ENCODE measurements around the gene ELANE.

DNA sequence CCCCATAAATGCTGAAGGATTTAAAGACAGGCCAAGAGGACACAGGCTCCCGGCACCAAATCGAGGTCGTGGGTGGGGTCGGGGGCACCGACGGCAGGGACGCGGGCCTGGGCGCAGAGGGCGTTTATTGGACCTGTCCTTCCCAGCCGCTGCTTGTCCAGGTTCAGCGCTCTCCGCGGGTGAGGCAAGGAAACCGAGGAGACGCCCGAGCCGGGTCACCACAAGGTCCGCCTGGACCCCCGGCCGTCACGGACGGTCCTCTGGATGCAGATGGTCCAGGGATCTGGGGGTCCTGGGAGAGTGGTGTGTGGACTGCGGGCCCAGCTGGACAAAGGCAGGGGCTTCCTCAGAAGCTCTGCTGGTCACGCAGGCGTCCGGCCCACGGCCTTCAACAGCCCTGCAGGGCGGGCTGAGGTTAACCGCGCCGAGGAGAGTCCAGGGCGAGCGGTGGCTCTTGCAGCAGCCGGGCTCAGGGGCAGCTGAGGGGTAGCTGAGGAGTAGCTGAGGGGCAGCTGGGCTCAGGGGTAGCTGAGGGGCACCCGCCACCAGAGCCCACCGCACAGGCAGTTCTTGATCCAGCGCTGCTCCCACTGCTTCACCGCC lies 15.9 kb downstream of the ELANE start:
- TF ChIP-seq POLR2A (IDR thresholded peaks at IDR 0.05) = no peak
- TF ChIP-seq, protein P1, sequence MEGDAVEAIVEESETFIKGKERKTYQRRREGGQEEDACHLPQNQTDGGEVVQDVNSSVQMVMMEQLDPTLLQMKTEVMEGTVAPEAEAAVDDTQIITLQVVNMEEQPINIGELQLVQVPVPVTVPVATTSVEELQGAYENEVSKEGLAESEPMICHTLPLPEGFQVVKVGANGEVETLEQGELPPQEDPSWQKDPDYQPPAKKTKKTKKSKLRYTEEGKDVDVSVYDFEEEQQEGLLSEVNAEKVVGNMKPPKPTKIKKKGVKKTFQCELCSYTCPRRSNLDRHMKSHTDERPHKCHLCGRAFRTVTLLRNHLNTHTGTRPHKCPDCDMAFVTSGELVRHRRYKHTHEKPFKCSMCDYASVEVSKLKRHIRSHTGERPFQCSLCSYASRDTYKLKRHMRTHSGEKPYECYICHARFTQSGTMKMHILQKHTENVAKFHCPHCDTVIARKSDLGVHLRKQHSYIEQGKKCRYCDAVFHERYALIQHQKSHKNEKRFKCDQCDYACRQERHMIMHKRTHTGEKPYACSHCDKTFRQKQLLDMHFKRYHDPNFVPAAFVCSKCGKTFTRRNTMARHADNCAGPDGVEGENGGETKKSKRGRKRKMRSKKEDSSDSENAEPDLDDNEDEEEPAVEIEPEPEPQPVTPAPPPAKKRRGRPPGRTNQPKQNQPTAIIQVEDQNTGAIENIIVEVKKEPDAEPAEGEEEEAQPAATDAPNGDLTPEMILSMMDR (IDR thresholded peaks at IDR 0.05) = no peak
